ENCODE results near the gene CLCN5. TPM values are rescaled to one million over a fixed set of nuclear protein-coding genes. Genes with fewer than 3 reads are reported as not detected.

CLCN5 gene
- total and polyA plus RNA-seq, 2 of the 13 experiments (the other 11 are each of a cell fraction or from before 2014, with no cell fraction given) = 7.8 to 27.3 TPM

DNA sequence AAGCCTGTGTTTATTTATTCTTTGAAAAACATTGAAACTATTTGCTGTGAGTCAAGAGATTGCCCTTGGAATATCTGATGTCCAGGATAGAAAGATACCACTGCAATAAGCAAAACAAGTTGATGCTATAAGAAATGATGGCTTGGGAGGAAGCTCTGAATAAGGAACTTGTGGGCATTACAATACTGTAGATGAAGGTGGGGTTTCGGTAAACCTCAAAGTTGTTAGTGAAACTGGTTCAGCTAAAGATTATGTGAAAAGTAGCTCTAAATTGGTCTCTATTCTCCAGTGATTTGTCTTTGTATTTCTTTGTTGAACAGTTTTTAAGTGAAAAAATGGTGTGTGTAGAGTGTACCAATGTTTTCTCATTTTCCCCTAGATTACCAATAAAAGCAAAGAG, 149.7 kb downstream of the CLCN5 start:
- ATAC-seq (no peak), FAIRE-seq (no peak), DNase-seq (ENCODE audit: low spot score) (no peak)
- Histone ChIP-seq H2AFZ (ENCODE audit: low read length) (no peak overlapping the region), H3K4me1 (ENCODE audit: insufficient read depth, low read length) (peaks cover 45% of the 10 kb centered on the region), H3K27ac (ENCODE audit: extremely low read length, insufficient read depth, low read length) (no peak overlapping the region), H3K4me2 (ENCODE audit: low read depth, low read length) (no peak overlapping the region), H3K9ac (ENCODE audit: insufficient read depth, low read depth, low read length) (no peak overlapping the region), H3K27me3 (ENCODE audit: control insufficient read depth in 1 of 2, insufficient read depth in 2 of 2, low read length in 2 of 2) (no peaks in the 10 kb centered on the region), H3K9me3 (ENCODE audit: low read length) (no peaks in the 10 kb centered on the region), H3K79me2 (ENCODE audit: insufficient read depth, low read length) (no peaks in the 10 kb centered on the region), H3K36me3 (replicated peaks in 1 of 2; ENCODE audit: control insufficient read depth in 1 of 2, insufficient read depth in 2 of 2, low read length in 2 of 2) (peaks cover 0 to 5% of the 10 kb centered on the region in 2 experiments; a peak in 1 of 5 replicates), H3K4me3 (replicated peaks in 1 of 3; ENCODE audit: insufficient read depth in 1 of 3, low read depth in 2 of 3, low read length in 3 of 3) (no peak overlapping the region), H4K20me1 (ENCODE audit: insufficient read depth, low read length) (no peaks in the 10 kb centered on the region)
- 94% methylated on average over 1 of the region's 1 CpG for WGBS (ENCODE audit: low lambda C conversion rate)
- in situ Hi-C loops (cut with HindIII; ENCODE audit: extremely low pct_ligation_motif_present, low pct_unique_long_range_greater_than_20kb) (no loop called here), intact Hi-C loops (cut with micrococcal nuclease; ENCODE audit: unreplicated experiment) (no loop called here)
- TF ChIP-seq SNAI1 (CRISPR knock-in tag; IDR thresholded peaks at IDR 0.05; ENCODE audit: borderline replicate concordance) = no peak
- TF ChIP-seq MAFK (conservative IDR thresholded peaks at IDR 0.05 in 1 of 2, IDR thresholded peaks at IDR 0.05 in 1 of 2; ENCODE audit: low read length in 2 of 2) = no peak
- TF ChIP-seq NFIB (CRISPR knock-in tag; IDR thresholded peaks at IDR 0.05; ENCODE audit: borderline replicate concordance) = no peak
- TF ChIP-seq, protein P1, sequence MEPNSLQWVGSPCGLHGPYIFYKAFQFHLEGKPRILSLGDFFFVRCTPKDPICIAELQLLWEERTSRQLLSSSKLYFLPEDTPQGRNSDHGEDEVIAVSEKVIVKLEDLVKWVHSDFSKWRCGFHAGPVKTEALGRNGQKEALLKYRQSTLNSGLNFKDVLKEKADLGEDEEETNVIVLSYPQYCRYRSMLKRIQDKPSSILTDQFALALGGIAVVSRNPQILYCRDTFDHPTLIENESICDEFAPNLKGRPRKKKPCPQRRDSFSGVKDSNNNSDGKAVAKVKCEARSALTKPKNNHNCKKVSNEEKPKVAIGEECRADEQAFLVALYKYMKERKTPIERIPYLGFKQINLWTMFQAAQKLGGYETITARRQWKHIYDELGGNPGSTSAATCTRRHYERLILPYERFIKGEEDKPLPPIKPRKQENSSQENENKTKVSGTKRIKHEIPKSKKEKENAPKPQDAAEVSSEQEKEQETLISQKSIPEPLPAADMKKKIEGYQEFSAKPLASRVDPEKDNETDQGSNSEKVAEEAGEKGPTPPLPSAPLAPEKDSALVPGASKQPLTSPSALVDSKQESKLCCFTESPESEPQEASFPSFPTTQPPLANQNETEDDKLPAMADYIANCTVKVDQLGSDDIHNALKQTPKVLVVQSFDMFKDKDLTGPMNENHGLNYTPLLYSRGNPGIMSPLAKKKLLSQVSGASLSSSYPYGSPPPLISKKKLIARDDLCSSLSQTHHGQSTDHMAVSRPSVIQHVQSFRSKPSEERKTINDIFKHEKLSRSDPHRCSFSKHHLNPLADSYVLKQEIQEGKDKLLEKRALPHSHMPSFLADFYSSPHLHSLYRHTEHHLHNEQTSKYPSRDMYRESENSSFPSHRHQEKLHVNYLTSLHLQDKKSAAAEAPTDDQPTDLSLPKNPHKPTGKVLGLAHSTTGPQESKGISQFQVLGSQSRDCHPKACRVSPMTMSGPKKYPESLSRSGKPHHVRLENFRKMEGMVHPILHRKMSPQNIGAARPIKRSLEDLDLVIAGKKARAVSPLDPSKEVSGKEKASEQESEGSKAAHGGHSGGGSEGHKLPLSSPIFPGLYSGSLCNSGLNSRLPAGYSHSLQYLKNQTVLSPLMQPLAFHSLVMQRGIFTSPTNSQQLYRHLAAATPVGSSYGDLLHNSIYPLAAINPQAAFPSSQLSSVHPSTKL (CRISPR knock-in tag; IDR thresholded peaks at IDR 0.05) = no peak
- TF ChIP-seq KLF6 (CRISPR knock-in tag; IDR thresholded peaks at IDR 0.05) = no peak
- no peak for TF ChIP-seq POLR2AphosphoS2 (IDR thresholded peaks at IDR 0.05; ENCODE audit: low read depth, low read length)
- no peak for TF ChIP-seq CBFB (CRISPR knock-in tag; IDR thresholded peaks at IDR 0.05)
- TF ChIP-seq CBX2 (IDR thresholded peaks at IDR 0.05; ENCODE audit: low read depth, low read length) = no peak
- TF ChIP-seq CBX2 (CRISPR knock-in tag; IDR thresholded peaks at IDR 0.05; ENCODE audit: low read depth) = no peak
- no peak for TF ChIP-seq TARDBP (CRISPR knock-in tag; IDR thresholded peaks at IDR 0.05)
- TF ChIP-seq, protein P2, sequence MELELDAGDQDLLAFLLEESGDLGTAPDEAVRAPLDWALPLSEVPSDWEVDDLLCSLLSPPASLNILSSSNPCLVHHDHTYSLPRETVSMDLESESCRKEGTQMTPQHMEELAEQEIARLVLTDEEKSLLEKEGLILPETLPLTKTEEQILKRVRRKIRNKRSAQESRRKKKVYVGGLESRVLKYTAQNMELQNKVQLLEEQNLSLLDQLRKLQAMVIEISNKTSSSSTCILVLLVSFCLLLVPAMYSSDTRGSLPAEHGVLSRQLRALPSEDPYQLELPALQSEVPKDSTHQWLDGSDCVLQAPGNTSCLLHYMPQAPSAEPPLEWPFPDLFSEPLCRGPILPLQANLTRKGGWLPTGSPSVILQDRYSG (CRISPR knock-in tag; IDR thresholded peaks at IDR 0.05) = no peak
- TF ChIP-seq, protein P3, sequence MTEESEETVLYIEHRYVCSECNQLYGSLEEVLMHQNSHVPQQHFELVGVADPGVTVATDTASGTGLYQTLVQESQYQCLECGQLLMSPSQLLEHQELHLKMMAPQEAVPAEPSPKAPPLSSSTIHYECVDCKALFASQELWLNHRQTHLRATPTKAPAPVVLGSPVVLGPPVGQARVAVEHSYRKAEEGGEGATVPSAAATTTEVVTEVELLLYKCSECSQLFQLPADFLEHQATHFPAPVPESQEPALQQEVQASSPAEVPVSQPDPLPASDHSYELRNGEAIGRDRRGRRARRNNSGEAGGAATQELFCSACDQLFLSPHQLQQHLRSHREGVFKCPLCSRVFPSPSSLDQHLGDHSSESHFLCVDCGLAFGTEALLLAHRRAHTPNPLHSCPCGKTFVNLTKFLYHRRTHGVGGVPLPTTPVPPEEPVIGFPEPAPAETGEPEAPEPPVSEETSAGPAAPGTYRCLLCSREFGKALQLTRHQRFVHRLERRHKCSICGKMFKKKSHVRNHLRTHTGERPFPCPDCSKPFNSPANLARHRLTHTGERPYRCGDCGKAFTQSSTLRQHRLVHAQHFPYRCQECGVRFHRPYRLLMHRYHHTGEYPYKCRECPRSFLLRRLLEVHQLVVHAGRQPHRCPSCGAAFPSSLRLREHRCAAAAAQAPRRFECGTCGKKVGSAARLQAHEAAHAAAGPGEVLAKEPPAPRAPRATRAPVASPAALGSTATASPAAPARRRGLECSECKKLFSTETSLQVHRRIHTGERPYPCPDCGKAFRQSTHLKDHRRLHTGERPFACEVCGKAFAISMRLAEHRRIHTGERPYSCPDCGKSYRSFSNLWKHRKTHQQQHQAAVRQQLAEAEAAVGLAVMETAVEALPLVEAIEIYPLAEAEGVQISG (CRISPR knock-in tag; IDR thresholded peaks at IDR 0.05) = no peak
- TF ChIP-seq, protein P4, sequence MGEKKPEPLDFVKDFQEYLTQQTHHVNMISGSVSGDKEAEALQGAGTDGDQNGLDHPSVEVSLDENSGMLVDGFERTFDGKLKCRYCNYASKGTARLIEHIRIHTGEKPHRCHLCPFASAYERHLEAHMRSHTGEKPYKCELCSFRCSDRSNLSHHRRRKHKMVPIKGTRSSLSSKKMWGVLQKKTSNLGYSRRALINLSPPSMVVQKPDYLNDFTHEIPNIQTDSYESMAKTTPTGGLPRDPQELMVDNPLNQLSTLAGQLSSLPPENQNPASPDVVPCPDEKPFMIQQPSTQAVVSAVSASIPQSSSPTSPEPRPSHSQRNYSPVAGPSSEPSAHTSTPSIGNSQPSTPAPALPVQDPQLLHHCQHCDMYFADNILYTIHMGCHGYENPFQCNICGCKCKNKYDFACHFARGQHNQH (CRISPR knock-in tag; IDR thresholded peaks at IDR 0.05) = no peak
- TF ChIP-seq, protein P5, sequence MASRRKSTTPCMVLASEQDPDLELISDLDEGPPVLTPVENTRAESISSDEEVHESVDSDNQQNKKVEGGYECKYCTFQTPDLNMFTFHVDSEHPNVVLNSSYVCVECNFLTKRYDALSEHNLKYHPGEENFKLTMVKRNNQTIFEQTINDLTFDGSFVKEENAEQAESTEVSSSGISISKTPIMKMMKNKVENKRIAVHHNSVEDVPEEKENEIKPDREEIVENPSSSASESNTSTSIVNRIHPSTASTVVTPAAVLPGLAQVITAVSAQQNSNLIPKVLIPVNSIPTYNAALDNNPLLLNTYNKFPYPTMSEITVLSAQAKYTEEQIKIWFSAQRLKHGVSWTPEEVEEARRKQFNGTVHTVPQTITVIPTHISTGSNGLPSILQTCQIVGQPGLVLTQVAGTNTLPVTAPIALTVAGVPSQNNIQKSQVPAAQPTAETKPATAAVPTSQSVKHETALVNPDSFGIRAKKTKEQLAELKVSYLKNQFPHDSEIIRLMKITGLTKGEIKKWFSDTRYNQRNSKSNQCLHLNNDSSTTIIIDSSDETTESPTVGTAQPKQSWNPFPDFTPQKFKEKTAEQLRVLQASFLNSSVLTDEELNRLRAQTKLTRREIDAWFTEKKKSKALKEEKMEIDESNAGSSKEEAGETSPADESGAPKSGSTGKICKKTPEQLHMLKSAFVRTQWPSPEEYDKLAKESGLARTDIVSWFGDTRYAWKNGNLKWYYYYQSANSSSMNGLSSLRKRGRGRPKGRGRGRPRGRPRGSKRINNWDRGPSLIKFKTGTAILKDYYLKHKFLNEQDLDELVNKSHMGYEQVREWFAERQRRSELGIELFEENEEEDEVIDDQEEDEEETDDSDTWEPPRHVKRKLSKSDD (CRISPR knock-in tag; IDR thresholded peaks at IDR 0.05; ENCODE audit: low read depth) = no peak
- ChIA-PET CTCF (ENCODE audit: low intra/inter-chr PET ratio, low total read pairs) (no interaction called here), POLR2A (no interaction called here)
- no TSS peak for BruUV-seq (replicated peaks)
